Mononuclear cell (primary cell): Measurements from ENCODE around the gene CTDNEP1. TPM values are rescaled to one million over a fixed set of nuclear protein-coding genes. Genes with fewer than 3 reads are reported as not detected.

Experiments used
- H3K27me3 ChIP-seq: 2 replicates; pipeline ENCODE4 v1.6.0; 2011; ENCODE audit warnings: low read length, control low read depth; ENCODE audit not compliant: insufficient read depth
- H3K4me1 ChIP-seq: 2 replicates; pipeline ENCODE4 v1.5.1; 2011; ENCODE audit warnings: mild to moderate bottlenecking, low read length, control low read depth; ENCODE audit not compliant: insufficient read depth
- H3K4me3 ChIP-seq: 2 replicates; pipeline ENCODE4 v1.5.1; 2011; ENCODE audit warnings: mild to moderate bottlenecking, low read length, moderate library complexity
- H3K9me3 ChIP-seq: 2 replicates; pipeline ENCODE4 v1.5.1; 2011; ENCODE audit warnings: low read depth, mild to moderate bottlenecking, control low read depth, low read length
- total RNA-seq: library from RNA; depleted of rRNA; stranded (reverse); fragments of >200 nt; gene quantifications from one replicate; pipeline ENCODE4 v1.2.3, GENCODE V29; 2012

The CTDNEP1 gene
- total RNA-seq, 1 donor, result 38.8 TPM

GRCh38 chr17:7208027-7208571 is 43.4 kb downstream of the CTDNEP1 start:
- no peaks in the 10 kb centered on the region for H3K9me3 ChIP-seq
- peaks cover 21% of the 10 kb centered on the region for H3K4me1 ChIP-seq
- no peaks in the 10 kb centered on the region for H3K27me3 ChIP-seq
- H3K4me3 ChIP-seq, result no peak overlapping the region

GRCh38 chr17:7207120-7208001 is 44.2 kb downstream of the CTDNEP1 start:
- H3K9me3 ChIP-seq, result no peaks in the 10 kb centered on the region
- peaks cover 21% of the 10 kb centered on the region for H3K4me1 ChIP-seq

GRCh38 chr17:7205561-7205960 is 46.0 kb downstream of the CTDNEP1 start:
- Histone ChIP-seq H3K4me1 (peaks cover 21% of the 10 kb centered on the region), H3K9me3 (no peaks in the 10 kb centered on the region), H3K27me3 (no peaks in the 10 kb centered on the region), H3K4me3 (peak overlapping the region; percentile 49)

More at GRCh38 chr17:7207120-7208001, 44.2 kb downstream of the CTDNEP1 start:
- no peak overlapping the region for H3K4me3 ChIP-seq
- H3K27me3 ChIP-seq, result no peaks in the 10 kb centered on the region

GRCh38 chr17:7204828-7205461 is 46.6 kb downstream of the CTDNEP1 start:
- Histone ChIP-seq H3K4me1 (peaks cover 21% of the 10 kb centered on the region), H3K27me3 (no peaks in the 10 kb centered on the region), H3K9me3 (no peaks in the 10 kb centered on the region), H3K4me3 (peak overlapping the region; percentile 49)

GRCh38 chr17:7204336-7204735 is 47.2 kb downstream of the CTDNEP1 start:
- peak overlapping the region; percentile 49 for H3K4me3 ChIP-seq
- H3K9me3 ChIP-seq, result no peaks in the 10 kb centered on the region

GRCh38 chr17:7203391-7203790 is 48.1 kb downstream of the CTDNEP1 start:
- H3K4me3 ChIP-seq, result no peak overlapping the region
- peaks cover 21% of the 10 kb centered on the region for H3K4me1 ChIP-seq
- H3K9me3 ChIP-seq, result no peaks in the 10 kb centered on the region
- H3K27me3 ChIP-seq, result no peaks in the 10 kb centered on the region

More at GRCh38 chr17:7204336-7204735, 47.2 kb downstream of the CTDNEP1 start:
- Histone ChIP-seq H3K27me3 (no peaks in the 10 kb centered on the region), H3K4me1 (peaks cover 21% of the 10 kb centered on the region)

GRCh38 chr17:7196651-7197401 is 54.7 kb downstream of the CTDNEP1 start:
- H3K4me3 ChIP-seq, result no peak overlapping the region

GRCh38 chr17:7195971-7196370 is 55.6 kb downstream of the CTDNEP1 start:
- no peaks in the 10 kb centered on the region for H3K27me3 ChIP-seq
- H3K4me1 ChIP-seq, result no peaks in the 10 kb centered on the region
- H3K4me3 ChIP-seq, result no peak overlapping the region
- no peaks in the 10 kb centered on the region for H3K9me3 ChIP-seq

More at GRCh38 chr17:7196651-7197401, 54.7 kb downstream of the CTDNEP1 start:
- no peaks in the 10 kb centered on the region for H3K9me3 ChIP-seq
- H3K4me1 ChIP-seq, result no peaks in the 10 kb centered on the region
- H3K27me3 ChIP-seq, result no peaks in the 10 kb centered on the region

Other genes starting within 250 kb of the CTDNEP1 start
- 76.8 TPM for gene RNASEK, start 239.1 kb downstream of the CTDNEP1 start, total RNA-seq
- gene BCL6B, start 228.7 kb downstream of the CTDNEP1 start, total RNA-seq, result not detected
- 0.42 TPM for gene SLC16A13, start 215.7 kb downstream of the CTDNEP1 start, total RNA-seq
- 0.63 TPM for gene SLC16A11, start 207.6 kb downstream of the CTDNEP1 start, total RNA-seq
- gene CLEC10A, start 171.5 kb downstream of the CTDNEP1 start, total RNA-seq, result 8.6 TPM
- 12.9 TPM for gene ASGR2, start 136.9 kb downstream of the CTDNEP1 start, total RNA-seq
- 4.6 TPM for gene ASGR1, start 72.4 kb downstream of the CTDNEP1 start, total RNA-seq
- gene DLG4, start 31.9 kb downstream of the CTDNEP1 start, total RNA-seq, result 9.0 TPM
- gene ACADVL, start 31.8 kb downstream of the CTDNEP1 start, total RNA-seq, result 143 TPM
- gene DVL2, start 17.2 kb downstream of the CTDNEP1 start, total RNA-seq, result 23.1 TPM
- gene PHF23, start 12.3 kb downstream of the CTDNEP1 start, total RNA-seq, result 6.5 TPM
- 396 TPM for gene GABARAP, start 9.3 kb downstream of the CTDNEP1 start, total RNA-seq
- gene ELP5, start 481 bp upstream of the CTDNEP1 start, total RNA-seq, result 14.4 TPM
- gene CLDN7, start 10.7 kb upstream of the CTDNEP1 start, total RNA-seq, result 0.10 TPM
- gene SLC2A4, start 30.0 kb upstream of the CTDNEP1 start, total RNA-seq, result not detected
- not detected for gene YBX2, start 42.9 kb upstream of the CTDNEP1 start, total RNA-seq
- 340 TPM for gene EIF5A, start 55.9 kb upstream of the CTDNEP1 start, total RNA-seq
- gene GPS2, start 63.6 kb upstream of the CTDNEP1 start, total RNA-seq, result 65.9 TPM
- gene NEURL4, start 77.6 kb upstream of the CTDNEP1 start, total RNA-seq, result 4.8 TPM
- gene ACAP1, start 84.8 kb upstream of the CTDNEP1 start, total RNA-seq, result 107 TPM
- gene KCTD11, start 100.4 kb upstream of the CTDNEP1 start, total RNA-seq, result 0.73 TPM
- gene TMEM95, start 103.4 kb upstream of the CTDNEP1 start, total RNA-seq, result not detected
- gene TNK1, start 129.4 kb upstream of the CTDNEP1 start, total RNA-seq, result 5.5 TPM
- 21.6 TPM for gene PLSCR3, start 142.8 kb upstream of the CTDNEP1 start, total RNA-seq
- gene TMEM256, start 152.4 kb upstream of the CTDNEP1 start, total RNA-seq, result 41.1 TPM
- 0.73 TPM for gene NLGN2, start 156.1 kb upstream of the CTDNEP1 start, total RNA-seq
- gene SPEM1, start 168.6 kb upstream of the CTDNEP1 start, total RNA-seq, result not detected
- gene SPEM2, start 173.9 kb upstream of the CTDNEP1 start, total RNA-seq, result not detected
- gene SPEM3, start 177.1 kb upstream of the CTDNEP1 start, total RNA-seq, result under 0.01 TPM
- 4.6 TPM for gene TMEM102, start 183.7 kb upstream of the CTDNEP1 start, total RNA-seq
- gene FGF11, start 187.8 kb upstream of the CTDNEP1 start, total RNA-seq, result 0.21 TPM
- gene CHRNB1, start 193.3 kb upstream of the CTDNEP1 start, total RNA-seq, result 3.3 TPM
- 30.9 TPM for gene ZBTB4, start 227.9 kb upstream of the CTDNEP1 start, total RNA-seq
- gene SLC35G6, start 229.7 kb upstream of the CTDNEP1 start, total RNA-seq, result not detected
- 174 TPM for gene POLR2A, start 232.6 kb upstream of the CTDNEP1 start, total RNA-seq